Activated B cell treated with CpG ODN at 0.5 μM for 24 hours (primary cell): ENCODE measurements around the gene KRT76. TPM values are rescaled to one million over a fixed set of nuclear protein-coding genes. Genes with fewer than 3 reads are reported as not detected.

Experiments
- ATAC-seq: fragments of 200-7000 bp; cut with Tn5 transposase; one replicate; pipeline ENCODE4 v1.10.0; 2021; ENCODE audit warnings: low read depth, mild to moderate bottlenecking, moderate library complexity
- CTCF ChIA-PET: fragments of 350-600 bp; sonication (Branson Sonifier 250); formaldehyde crosslinking; loops from one replicate; lab custom pipeline; 2021; ENCODE audit warnings: antibody characterized with exemption; lab: Charles Lee
- POLR2A ChIA-PET: fragments of 350-600 bp; sonication (Branson Sonifier 250); formaldehyde crosslinking; loops from one replicate; lab custom pipeline; 2021; ENCODE audit warnings: antibody characterized with exemption; lab: Charles Lee
- DNase-seq: peaks from one replicate; pipeline ENCODE4 v3.0.0; 2022
- H3K27ac Mint-ChIP-seq: one replicate; pipeline ENCODE4 v1.8.0; 2020; ENCODE audit warnings: mixed read lengths
- H3K27me3 Mint-ChIP-seq: one replicate; pipeline ENCODE4 v1.8.0; 2021; ENCODE audit warnings: mixed read lengths
- H3K36me3 Mint-ChIP-seq: one replicate; pipeline ENCODE4 v1.8.0; 2021; ENCODE audit warnings: low read depth, mixed read lengths
- H3K4me1 Mint-ChIP-seq: one replicate; pipeline ENCODE4 v1.8.0; 2021; ENCODE audit warnings: mixed read lengths
- H3K4me3 Mint-ChIP-seq: one replicate; pipeline ENCODE4 v1.8.0; 2020; ENCODE audit warnings: mild to moderate bottlenecking, mixed read lengths
- H3K9me3 Mint-ChIP-seq: one replicate; pipeline ENCODE4 v1.8.0; 2020; ENCODE audit warnings: mixed read lengths
- intact Hi-C: fragments of 100-400 bp; cut with micrococcal nuclease; formaldehyde crosslinking; loops from one replicate; pipeline ENCODE4 v1.15.1; 2024
- total RNA-seq: library from RNA; stranded (reverse); gene quantifications from 2 replicates; pipeline ENCODE4 v1.2.3, GENCODE V29; 2022
- TF ChIP-seq, protein P1 (sequence below): fragments of 200-600 bp; IDR thresholded peaks from one replicate; pipeline ENCODE4 v1.8.0; 2022; ENCODE audit warnings: antibody characterized with exemption, mild to moderate bottlenecking

Gene KRT76
- total RNA-seq, 1 donor from 2014 or later: not detected

DNA sequence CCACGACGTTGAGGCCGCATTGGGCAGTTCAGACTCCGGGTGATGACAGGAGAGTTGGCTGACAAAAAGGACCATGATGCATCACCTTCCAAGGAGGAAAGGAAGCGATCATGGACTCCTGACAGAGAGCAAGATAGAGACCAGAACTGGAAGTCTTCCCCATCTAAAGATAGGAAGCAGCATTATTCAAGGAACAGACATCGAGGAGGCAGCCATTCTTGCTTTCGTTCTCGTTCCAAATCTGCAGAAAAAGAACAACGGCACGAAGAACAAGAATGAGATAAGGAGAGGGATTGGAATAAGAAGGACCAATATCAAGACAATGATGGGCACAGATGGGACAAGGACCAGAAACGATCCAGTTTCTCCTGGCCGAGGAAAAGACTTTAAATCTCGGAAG, 46.8 kb downstream of the KRT76 start:
- CTCF ChIA-PET: no interaction called here
- DNase-seq: no peak
- Mint-ChIP-seq H3K9me3 (no peaks in the 10 kb centered on the region), H3K27ac (no peak overlapping the region), H3K36me3 (no peaks in the 10 kb centered on the region), H3K27me3 (peaks cover 11% of the 10 kb centered on the region), H3K4me3 (no peak overlapping the region), H3K4me1 (no peaks in the 10 kb centered on the region)
- no peak for ATAC-seq
- intact Hi-C loops: no loop called here
- POLR2A ChIA-PET: no interaction called here
- TF ChIP-seq, protein P1, sequence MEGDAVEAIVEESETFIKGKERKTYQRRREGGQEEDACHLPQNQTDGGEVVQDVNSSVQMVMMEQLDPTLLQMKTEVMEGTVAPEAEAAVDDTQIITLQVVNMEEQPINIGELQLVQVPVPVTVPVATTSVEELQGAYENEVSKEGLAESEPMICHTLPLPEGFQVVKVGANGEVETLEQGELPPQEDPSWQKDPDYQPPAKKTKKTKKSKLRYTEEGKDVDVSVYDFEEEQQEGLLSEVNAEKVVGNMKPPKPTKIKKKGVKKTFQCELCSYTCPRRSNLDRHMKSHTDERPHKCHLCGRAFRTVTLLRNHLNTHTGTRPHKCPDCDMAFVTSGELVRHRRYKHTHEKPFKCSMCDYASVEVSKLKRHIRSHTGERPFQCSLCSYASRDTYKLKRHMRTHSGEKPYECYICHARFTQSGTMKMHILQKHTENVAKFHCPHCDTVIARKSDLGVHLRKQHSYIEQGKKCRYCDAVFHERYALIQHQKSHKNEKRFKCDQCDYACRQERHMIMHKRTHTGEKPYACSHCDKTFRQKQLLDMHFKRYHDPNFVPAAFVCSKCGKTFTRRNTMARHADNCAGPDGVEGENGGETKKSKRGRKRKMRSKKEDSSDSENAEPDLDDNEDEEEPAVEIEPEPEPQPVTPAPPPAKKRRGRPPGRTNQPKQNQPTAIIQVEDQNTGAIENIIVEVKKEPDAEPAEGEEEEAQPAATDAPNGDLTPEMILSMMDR: no peak

DNA sequence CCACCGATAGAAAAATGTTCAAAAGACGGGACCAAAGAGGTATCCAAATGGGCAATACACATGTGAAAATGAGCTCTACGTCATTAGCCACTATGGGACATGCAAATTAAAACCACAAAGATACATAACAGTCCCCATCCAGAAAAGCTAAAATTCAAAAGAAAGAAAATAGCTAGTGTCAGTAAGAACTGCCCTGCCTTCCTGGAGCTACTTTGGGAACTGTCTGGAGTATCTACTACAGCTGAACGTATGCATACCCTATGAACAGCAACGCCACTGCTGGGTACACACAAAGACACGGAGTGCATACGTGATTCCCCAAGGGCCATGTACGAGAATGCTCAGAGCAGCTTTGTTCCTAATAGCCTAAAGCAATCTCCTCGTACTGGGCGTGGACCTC, 48.0 kb downstream of the KRT76 start:
- no peak for DNase-seq
- ATAC-seq: no peak
- no peak overlapping the region for H3K4me3 Mint-ChIP-seq
- TF ChIP-seq, protein P1: no peak
- ChIA-PET CTCF (no interaction called here), POLR2A (no interaction called here)
- no peak overlapping the region for H3K27ac Mint-ChIP-seq
- H3K36me3 Mint-ChIP-seq: no peaks in the 10 kb centered on the region
- no peaks in the 10 kb centered on the region for H3K4me1 Mint-ChIP-seq
- H3K9me3 Mint-ChIP-seq: no peaks in the 10 kb centered on the region
- peaks cover 8% of the 10 kb centered on the region for H3K27me3 Mint-ChIP-seq
- intact Hi-C loops: no loop called here

DNA sequence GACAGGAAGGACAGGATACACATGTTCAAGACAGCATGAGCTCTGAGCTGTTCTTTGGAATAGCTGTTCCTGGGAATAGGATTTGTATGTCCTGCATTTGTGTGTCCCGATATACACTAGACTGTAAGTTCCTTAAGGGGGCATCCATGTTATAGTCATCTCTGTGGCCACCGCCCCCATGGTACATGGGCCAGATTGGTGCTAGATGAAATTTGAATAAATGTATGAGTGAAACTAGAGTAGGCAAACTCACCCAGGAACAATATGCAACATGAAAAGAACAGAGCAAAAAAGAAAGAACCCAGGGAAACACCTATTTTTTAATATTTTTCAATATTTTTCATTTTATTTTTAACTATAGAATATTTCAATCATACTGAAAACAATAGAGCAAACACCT, 48.8 kb downstream of the KRT76 start:
- intact Hi-C loops: no loop called here
- Mint-ChIP-seq H3K36me3 (no peaks in the 10 kb centered on the region), H3K4me1 (no peaks in the 10 kb centered on the region), H3K4me3 (no peak overlapping the region), H3K27ac (no peak overlapping the region), H3K27me3 (peaks cover 6% of the 10 kb centered on the region), H3K9me3 (no peaks in the 10 kb centered on the region)
- TF ChIP-seq, protein P1: no peak
- no peak for DNase-seq
- ChIA-PET CTCF (no interaction called here), POLR2A (no interaction called here)
- no peak for ATAC-seq

DNA sequence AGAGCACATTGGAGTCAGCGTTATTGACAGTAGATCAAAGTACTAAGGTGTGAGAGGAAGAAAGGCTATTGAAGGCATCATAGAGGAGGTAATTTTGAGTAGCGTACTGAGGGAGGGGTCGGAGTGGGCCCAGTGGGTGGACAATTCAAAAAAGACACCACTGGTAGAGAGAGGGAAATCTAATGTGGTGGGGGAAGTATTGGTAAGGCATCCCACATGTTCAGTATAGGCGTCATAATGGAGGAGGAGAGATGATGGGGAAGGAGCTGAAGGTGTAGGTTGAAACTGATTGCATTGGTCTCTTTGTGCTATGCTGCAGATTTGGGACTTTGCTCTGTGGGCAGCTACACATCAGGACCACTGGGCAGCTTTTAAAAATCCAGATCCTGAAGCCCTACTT, 50.1 kb downstream of the KRT76 start:
- Mint-ChIP-seq H3K9me3 (no peaks in the 10 kb centered on the region), H3K4me3 (no peak overlapping the region), H3K4me1 (no peaks in the 10 kb centered on the region), H3K27me3 (peaks cover 8% of the 10 kb centered on the region), H3K36me3 (no peaks in the 10 kb centered on the region), H3K27ac (no peak overlapping the region)
- ChIA-PET CTCF (no interaction called here), POLR2A (no interaction called here)
- TF ChIP-seq, protein P1: no peak
- no peak for ATAC-seq
- intact Hi-C loops: no loop called here
- DNase-seq: no peak

DNA sequence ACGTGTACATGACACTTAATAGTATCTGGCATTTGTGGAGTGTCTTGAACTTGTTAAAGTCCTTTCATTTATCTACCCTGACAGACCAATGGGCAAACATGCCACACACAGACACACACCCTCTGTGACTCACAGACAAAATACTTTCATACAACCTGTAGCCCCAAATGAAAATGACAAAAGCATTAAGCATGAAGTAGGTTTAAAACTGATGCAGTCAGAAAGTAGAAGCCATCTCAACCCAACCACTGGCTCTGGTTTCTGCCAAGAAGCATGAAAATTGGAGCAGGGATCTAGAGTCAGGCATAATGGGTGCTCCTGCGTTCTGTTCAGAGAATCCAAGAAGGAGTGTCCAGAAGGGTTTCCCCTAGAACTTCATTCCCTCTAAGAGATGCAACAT, 50.7 kb downstream of the KRT76 start:
- no peak overlapping the region for H3K27ac Mint-ChIP-seq
- intact Hi-C loops: no loop called here
- peaks cover 8% of the 10 kb centered on the region for H3K27me3 Mint-ChIP-seq
- ChIA-PET CTCF (no interaction called here), POLR2A (no interaction called here)
- TF ChIP-seq, protein P1: no peak
- no peaks in the 10 kb centered on the region for H3K4me1 Mint-ChIP-seq
- no peaks in the 10 kb centered on the region for H3K9me3 Mint-ChIP-seq
- DNase-seq (no peak), ATAC-seq (no peak)
- H3K4me3 Mint-ChIP-seq: no peak overlapping the region
- no peaks in the 10 kb centered on the region for H3K36me3 Mint-ChIP-seq
